ENCODE data around the gene ABHD17A.

The ABHD17A gene

DNA sequence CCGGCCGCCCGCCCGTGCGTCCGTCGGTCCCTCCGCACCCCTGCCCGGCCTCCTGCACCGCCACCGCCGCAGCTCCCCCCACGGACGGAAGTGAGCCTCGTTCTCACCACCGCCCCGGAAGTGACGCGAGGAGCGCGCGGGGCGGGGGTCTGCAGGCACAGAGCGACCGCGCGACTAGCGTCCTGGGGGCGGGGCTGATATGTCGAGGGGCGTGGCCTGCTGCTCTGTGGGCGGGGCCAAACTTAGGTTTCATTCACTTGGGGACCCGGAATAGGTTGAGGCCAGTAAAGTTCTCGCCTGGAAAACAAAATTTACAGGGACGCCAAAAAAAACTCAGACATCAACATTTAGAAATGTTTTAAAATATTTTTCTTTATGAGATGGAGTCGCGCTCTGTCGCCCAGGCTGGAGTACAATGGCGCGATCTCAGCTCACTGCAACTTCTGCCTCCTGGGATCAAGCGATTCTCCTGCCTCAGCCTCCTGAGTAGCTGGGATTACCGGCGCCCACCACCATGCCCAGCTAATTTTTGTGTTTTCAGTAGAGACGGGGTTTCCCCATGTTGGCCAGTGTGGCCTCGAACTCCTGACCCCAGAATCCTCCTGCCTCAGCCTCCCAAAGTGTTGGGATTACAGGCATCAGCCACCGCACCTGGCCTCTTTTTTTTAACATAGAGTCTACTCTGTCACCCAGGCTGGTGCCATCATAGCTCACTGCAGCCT is at the start of gene ABHD17A:
Gene ABHD17A, minus strand, starts transcription at position 99 of the 722 bp plus-strand sequence. CDS start 3,930 bp downstream, outside the sequence.
- DNase-seq, result peak; percentile 90

DNA sequence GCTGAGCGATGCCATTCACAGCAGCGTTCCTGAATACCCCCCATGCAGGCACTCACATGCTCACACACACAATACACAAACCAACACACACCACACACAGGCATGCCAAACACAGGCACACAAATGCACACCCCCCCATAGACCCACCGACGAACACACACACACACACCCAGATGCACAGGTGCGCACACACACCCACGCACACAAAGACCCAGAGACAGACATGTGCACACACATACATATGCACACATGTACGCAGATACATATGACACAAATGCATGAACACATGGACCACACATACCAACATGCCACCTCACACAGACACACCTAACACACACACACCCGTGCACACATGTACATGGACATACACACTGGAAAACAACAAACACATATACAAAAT is 48.6 kb upstream of the ABHD17A start:
- no peak for DNase-seq

DNA sequence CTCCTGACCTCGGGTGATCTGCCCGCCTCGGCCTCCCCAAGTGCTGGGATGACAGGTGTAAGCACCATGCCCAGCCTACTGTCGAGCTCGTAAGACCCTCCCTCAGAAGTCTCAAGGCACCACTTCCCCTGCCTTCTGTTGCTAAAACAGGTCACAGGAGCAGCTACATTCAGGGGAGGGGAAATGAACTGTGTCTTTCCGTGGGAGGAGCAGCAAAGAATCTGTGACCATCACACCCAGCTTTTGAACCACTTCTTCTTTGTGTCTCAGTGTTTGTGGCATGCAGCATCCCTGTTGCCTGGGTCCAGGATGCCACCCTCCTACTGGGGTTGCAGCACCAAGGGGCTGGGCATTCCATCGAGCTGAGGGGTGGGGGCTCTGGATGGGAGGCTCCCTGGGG is 47.9 kb upstream of the ABHD17A start:
- DNase-seq, result no peak

DNA sequence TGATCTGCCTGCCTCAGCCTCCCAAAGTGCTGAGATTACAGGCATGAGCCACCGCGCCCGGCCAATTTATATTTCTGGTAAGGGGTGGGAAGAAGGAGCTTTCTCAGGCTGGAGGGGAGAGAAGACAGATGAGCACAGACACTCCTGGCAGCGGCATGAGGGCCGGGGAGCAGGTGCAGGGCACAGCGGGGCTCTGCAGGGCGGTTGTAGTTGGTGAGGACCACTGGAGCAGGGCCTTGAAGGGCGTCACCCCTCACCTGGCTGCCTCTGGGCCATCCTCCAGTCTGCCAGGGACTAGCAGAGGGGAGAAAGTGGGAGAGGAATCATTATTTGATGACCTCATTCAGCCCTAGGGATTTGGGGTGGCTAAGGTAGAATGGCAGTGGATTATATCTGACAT is 47.1 kb upstream of the ABHD17A start:
- no peak for DNase-seq

DNA sequence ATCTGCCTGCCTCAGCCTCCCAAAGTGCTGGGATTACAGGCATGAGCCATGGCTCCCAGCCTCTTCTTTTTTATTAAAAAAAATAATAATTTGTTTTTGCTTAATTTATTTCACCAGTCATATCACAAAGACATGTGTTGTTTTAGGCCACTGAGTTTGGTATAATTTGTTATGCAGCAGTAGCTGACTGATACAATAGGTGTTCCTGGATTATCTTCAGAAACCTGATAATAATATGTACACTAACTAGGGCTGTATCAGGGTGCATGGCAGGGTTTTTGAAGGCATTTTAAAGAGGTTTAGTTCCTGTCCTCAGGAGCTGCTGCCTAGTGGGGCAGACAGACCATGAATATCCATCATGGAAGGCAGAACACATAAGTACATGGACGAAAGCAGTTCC is 46.1 kb upstream of the ABHD17A start:
- no peak for DNase-seq

DNA sequence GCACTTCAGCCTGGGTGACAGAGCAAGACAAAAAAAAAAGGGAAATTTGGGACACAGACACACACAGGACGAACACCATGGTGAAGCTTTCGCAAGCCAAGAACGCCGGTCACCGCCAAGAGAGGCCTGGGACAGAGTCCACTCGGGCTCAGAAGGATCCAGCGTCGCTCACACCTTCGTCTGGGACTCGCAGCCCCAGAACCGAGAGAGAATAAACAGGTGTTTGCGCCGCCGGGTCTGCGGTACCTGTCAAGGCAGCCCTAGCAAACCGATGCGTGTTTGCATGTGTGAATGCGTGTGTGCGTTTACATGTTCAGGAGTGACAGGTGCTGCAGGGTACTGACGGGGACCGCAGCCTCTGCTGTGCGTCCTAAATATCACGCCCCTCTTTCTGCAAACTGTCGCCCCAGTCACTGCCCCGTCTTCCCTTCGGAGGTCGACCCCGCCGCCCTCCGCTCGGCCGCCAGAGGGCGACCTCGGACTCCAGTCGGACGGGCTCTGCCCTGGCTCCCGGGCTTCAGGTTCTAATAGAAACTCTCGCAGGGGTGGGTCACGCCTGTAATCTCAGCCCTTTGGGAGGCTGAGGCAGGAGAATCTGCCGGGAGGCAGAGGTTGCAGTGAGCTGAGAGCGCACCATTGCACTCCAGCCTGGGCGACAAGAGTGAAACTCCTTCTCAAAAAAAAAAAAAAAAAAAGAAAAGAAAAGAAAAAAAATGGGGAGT is 43.9 kb upstream of the ABHD17A start:
- DNase-seq, result peak; percentile 43

DNA sequence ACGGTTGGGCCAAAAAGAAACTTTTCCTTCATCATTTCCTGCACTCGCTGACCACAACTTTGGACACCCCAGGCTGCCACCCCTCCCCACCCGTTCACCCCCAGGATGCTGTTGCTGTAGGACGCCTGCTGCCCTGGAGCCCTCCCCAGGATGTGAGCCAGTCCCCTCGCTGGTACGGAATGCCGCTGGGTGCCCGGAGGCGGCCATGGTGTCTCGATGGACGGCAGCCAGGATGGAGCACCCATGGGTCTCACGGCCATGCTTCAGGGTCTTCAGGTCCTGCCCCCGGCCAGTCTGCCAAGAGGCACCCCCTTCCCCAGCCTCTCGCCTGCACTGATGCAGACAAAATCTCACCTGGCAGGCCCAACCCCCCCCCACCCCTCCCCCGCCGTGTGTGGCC is 40.2 kb upstream of the ABHD17A start:
- no peak for DNase-seq

DNA sequence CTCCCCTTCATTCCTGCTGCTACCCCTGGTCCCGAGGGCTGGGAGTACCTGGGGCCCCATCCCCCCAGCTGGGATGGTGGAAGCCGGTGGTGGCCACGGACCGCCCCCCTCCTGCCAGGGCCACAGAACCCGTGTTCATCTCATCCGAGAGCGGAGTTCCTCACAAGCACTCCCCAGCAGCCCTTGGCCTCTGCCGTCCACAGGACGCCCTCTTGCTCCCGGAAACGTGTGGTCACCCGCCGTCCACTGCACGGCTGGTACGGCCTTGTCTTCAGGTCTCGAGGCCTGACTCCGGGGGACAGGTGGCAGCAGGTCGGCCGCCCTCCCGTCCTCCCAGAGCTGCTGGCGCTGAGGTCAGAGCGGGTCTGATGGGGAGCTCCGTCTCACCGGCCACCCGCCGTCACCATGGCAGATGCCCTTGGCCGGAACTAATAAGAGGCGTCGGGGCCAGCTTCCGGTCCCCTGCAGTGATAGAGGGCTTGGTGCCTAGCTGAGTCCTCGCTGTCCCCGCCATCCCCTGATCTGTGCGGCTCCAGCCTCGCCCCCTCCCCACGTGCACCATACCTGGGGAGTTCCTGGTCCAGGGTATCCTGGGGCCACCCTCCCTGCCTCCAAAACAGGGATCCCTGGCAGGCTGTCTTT is 39.1 kb upstream of the ABHD17A start:
- DNase-seq, result no peak

DNA sequence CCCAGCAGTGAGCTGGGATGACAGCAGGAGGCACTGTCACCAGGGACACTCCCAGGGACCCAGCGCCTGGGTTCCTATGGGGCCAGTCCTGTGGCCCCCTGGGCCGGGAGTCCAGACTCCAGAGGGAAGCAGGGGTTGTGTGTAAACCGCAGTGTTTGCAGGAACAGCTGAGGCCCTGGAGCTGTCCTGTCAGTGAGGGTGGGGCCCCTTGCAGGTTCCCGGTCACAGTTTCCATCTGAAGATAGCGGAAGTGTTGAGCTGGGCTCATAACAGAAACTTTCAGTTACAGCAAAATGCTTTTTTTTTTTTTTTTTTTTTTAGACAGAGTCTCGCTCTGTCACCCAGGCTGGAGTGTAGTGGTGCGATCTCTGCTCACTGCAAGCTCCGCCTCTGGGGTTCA is 38.0 kb upstream of the ABHD17A start:
- no peak for DNase-seq

DNA sequence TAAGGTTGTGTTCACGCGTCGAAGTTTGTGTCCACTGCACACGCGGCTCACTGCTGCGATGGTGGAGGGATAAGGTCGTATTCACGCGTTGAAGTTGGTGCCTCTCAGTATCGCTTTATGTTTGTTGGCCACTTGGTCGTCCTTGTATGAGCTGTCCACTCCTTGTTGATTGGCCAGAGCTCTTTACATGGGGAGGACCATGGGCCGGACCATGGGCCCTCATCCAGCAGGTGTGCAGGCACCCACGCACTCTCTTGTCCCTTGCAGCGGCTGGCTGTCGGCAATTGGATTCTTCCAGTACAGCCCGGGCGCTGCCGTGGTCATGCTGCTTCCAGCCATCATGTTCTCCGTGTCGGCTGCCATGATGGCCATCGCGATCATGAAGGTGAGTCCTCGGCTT is 37.5 kb upstream of the ABHD17A start:
- DNase-seq, result no peak

DNA sequence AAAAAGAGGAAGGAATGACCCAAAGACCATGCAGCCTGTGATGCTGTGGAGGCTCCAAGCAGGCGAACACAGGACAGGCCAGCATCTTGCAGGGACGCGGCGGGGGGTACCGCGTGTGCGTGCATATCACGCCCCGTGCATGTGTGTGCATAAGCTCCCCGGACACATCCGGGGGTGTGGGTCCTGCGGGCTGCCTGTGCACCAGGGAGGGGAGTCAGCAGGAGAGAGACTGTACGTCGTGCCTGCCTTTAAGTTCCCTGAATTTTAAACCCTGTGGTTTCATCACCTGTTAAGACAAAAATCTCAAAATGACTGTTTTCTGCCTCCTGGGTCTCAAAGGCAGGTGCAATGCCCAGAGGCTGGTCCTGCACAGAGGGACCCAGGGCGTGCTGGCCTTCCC is 36.5 kb upstream of the ABHD17A start:
- no peak for DNase-seq

DNA sequence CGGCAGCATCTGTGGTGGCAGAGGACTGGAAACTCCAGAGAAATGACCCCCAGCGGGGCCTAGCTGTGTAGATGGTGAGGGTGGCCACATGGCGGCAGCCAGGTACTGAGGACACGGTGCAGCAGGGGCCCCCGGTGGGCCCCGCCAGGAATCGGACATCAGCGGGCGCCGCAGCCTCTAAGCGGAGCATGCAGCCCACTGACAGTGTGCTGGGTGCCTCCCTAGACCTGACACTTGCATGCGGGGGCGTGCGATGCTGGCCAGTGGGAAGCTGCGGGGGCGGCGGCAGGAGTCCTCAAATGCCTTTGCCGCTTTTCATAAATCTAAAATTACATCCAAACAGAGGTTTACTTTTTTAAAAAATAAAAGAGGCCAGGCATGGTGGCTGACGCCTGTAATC is 36.0 kb upstream of the ABHD17A start:
- DNase-seq, result no peak

DNA sequence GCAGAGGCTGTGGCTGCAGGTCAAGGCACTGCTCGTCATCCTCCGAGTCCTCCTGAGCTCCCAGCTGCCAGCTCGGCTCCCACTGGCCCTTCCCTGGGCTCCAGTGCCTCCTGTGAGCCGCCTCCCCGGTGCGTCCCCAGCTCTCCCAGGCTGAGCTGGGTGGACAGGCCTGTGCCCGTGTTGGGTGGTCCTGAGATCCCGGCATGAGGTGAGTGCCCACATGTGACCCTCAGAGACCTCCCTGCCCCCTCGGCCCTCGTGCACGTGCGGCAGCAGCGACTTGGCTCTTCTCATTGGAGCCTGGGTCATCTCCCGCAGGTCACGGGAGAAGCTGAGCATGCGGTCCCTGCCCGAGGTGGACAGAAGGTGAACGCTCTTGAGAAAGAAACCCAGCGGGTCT is 35.3 kb upstream of the ABHD17A start:
- no peak for DNase-seq

DNA sequence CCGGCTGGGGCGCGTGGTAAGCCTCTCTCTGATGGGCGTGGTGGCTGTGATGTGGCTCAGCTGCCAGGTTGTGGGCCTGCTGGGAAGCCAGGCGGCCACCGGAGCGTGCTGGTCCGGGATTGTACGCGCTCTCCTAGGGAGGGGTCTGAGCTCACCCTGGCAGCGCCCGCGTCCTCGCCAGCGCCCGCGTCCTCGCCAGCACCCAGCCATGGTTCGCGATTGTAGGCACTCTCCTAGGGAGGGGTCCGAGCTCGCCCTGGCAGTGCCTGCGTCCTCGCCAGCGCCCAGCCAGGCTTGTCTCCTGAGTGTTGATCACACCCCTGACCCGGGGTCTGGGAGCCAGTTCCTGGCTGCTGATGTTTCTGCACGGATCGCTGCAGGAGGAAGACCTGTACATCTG is 33.7 kb upstream of the ABHD17A start:
- no peak for DNase-seq

DNA sequence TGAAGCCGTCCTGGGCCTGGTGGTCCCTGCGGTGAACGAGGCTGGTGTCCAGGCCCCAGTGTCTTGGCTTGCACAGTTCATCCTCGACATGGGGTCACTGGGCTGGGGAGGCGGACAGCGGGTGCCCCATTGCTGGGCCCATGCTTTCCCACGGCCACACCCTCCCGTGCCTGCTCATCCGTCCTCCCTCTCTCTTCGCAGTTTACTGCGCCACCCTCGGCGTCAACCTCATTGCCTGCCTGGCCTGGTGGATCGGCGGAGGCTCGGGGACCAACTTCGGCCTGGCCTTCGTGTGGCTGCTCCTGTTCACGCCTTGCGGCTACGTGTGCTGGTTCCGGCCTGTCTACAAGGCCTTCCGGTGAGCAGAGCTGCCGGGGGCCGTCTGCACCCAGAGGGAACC is 32.6 kb upstream of the ABHD17A start:
- DNase-seq, result no peak

DNA sequence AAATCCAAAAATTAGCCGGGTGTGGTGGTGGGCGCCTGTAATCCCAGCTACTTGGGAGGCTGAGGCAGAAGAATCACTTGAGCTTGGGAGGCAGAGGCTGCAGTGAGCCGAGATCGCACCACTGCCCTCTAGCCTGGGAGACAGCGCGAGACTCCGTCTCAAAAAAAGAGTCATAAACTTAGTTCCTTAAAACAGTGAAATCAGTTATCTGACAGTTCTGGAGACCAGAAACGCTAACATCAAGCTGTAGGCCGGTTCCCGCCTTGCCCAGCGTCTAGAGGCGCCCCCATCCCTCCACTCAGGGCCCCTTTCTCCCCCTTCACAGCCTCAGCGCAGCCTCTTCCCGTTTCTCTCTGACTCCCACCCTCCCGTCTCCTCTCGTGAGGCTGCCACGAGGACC is 31.9 kb upstream of the ABHD17A start:
- no peak for DNase-seq

DNA sequence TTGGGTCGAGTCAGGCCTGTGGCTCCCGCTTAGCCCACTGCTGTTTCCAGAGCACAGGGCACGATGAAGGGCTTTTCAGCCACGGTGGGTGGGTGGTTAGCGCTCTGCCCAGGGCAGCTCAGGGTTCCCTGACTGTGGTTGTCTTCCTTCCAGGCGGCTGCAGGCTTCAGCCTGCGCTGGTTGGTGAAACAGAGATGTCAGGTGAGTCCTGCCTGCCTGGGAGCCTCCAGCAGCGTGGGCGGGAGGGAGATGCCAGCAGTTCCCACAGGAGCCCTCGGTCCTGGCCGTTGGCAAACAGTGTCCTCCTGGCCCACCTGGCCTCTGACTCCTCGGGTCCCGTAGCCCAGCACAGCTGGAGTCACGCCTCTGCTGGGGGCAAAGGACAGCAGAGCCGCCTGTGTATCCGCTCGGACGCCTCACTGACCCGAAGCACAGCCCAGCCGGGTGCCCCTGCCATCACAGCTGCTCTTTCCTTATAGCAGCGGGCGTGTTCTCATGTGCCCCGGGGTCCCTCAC is 29.6 kb upstream of the ABHD17A start:
- no peak for DNase-seq

DNA sequence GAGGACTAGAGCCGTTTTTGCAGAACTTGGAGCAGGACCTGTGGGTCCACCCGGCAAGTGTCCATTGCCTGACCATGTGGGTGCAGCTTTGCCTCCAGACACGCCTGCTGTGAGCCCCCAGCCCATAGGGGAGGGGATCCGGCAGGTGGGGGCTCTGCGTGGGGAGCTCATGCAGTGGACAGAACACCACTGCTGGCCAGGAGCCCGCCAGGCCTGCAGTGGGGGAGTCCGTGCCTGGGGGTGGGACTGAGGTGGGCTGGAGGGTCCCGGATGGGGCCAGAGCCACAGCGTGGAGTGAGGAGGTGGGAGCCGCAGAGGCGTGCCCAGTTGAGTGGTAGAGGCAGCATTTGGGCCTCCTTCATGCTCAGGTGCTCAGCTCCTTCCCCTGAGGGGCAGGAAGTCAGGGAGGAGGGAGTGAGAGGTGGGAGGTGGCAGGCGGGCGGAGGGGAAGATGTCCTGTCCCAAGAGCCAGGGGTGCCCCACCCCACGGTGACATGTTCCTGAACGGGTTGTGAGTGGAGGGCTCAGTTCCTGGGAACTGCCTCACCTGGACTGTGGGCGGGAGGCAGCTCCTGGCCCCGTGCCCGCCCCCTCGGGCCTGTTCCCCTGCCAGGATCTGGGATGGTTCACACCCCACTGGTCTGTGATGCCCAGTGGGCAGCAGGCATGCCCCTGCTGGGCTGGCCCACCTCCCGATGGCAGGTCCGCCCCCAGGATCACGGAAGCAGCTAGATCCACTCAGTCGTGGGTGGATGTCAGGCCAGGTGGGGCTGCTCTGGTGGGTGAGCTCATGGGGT is 28.7 kb upstream of the ABHD17A start:
- DNase-seq, result no peak

DNA sequence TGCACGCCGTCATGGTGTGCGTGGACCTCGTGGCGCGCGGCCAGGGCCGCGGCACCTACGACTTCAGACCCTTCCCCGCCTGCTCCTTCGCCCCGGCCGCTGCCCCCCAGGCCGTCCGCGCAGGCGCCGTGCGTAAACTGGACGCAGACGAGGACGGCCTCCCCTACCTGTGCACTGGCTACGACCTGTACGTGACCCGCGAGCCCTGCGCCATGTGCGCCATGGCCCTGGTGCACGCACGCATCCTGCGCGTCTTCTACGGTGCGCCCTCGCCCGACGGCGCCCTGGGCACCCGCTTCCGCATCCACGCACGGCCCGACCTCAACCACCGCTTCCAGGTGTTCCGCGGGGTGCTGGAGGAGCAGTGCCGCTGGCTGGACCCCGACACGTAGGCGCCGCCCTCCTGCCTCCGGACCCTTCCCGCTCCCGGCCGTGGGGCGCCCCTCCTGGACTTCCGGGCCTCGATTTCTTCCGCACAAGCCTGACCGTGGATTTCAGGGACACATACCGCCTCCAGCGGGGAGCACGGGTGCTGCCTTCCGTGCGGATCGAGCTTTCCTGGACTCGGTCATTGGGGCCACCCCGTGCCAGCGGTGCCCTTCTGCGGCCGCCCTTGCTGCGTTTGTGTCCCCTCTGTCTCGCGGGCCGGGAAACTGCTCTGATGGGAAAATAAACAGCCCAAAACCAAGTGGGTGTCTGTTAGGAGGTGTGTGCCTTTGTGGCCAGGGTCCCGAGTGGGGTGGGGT is 27.6 kb upstream of the ABHD17A start:
- DNase-seq, result no peak

DNA sequence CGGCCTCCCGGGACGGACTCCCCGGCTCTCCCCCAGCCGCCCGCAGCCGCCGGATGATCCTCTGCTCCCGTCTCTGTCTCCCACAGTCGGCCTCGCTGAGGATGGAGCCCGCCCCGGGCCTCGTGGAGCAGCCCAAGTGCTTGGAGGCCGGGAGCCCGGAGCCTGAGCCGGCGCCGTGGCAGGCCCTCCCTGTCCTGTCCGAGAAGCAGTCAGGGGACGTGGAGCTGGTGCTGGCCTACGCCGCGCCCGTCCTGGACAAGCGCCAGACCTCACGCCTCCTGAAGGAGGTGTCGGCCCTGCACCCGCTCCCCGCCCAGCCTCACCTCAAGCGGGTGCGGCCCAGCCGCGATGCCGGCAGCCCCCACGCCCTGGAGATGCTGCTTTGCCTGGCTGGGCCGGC is 26.7 kb upstream of the ABHD17A start:
- no peak for DNase-seq

DNA sequence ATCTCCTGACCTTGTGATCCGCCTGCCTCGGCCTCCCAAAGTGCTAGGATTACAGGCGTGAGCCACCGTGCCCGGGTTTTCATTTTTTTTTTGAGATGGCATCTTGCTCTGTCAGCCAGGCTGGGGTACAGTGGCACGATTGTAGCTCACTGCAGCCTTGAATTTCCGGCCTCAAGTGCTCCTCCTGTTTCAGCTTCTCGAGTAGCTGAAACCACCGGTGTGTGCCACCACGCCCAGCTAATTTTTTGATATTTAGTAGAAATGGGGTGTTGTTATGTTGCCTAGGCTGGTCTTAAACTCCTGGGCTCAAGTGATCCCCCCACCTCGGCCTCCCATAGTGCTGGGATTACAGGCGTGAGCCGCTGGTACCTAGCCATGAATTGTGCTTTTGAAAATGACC is 25.8 kb upstream of the ABHD17A start:
- DNase-seq, result no peak

DNA sequence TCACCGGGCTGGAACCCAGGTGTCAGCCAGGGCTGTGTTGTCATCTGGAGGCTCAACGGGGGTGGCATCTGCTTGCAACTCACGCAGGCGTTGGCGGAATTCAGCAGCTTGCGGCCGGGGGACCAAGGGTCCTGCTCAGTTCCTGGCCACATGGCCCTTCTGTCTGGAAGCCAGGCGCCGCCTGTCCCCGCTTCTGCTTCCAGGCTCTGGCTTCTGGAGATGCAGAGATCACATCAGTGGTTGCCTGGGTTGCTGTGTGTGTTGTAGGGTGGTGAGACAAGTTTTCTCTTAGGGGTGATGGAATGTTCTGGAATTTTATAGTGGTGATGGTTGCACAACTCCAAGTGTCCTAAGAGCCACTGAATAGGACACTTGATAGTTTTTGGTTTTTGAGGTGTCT is 24.9 kb upstream of the ABHD17A start:
- no peak for DNase-seq

DNA sequence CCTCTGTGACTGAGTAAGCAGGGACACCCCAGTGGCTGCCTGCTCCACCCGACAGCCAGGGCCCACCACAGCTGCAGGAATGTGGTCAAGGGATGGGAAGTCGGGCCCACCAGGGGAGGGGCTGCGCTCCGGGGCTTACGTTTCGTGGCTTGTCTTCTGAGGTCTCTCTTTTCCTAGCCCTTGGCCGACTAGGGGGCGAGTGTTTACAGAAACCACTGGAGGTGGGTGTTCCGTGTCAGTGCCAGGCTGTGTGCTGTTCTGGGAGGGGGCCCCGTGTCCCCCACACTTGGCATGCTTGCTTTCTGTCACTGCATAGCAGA is 24.4 kb upstream of the ABHD17A start:
- no peak for DNase-seq

Data from NK-92 treated with Interleukin-12 subunit alpha and Interleukin-12 subunit beta, amount 100 ng/mL, for 24 hours (cell line).